H1 (cell line): ENCODE results near the gene CEP68. TPM values are rescaled to one million over a fixed set of nuclear protein-coding genes. Genes with fewer than 3 reads are reported as not detected.

Experiments used
- JUND ChIP-seq: IDR thresholded peaks from 2 replicates; pipeline ENCODE4 v1.6.1; 2011; ENCODE audit warnings: mild to moderate bottlenecking, improper control_type of control experiment, low read length
- PHF8 ChIP-seq: fragments of 200-600 bp; sonication (generic); conservative IDR thresholded peaks from 2 replicates; pipeline ENCODE4 v1.7.1; 2012; ENCODE audit warnings: low read depth, mild to moderate bottlenecking, inconsistent platforms, low read length, moderate library complexity
- POLR2A ChIP-seq, 2 experiments: IDR thresholded peaks; 1 replicate in 1 of 2; 2 replicates in 1 of 2; pipeline ENCODE4 v1.6.1; 2011; ENCODE audit warnings: low read depth in 2 of 2, low read length in 2 of 2, mild to moderate bottlenecking in 2 of 2; ENCODE audit errors: control extremely low read depth in 1 of 2
- RAD21 ChIP-seq, 2 experiments: IDR thresholded peaks in 1 of 2; conservative IDR thresholded peaks in 1 of 2; 2 replicates each; pipeline ENCODE4 v1.6.1; 2011; ENCODE audit warnings: low read depth in 2 of 2, low read length in 2 of 2, improper control_type of control experiment in 1 of 2, inconsistent platforms in 1 of 2, mild to moderate bottlenecking in 1 of 2, moderate library complexity in 1 of 2
- RFX5 ChIP-seq: IDR thresholded peaks from 2 replicates; pipeline ENCODE4 v1.6.1; 2011; ENCODE audit warnings: low read depth, low read length, improper control_type of control experiment, borderline replicate concordance
- SIRT6 ChIP-seq: IDR thresholded peaks from one replicate; pipeline ENCODE4 v1.7.1; 2012; ENCODE audit warnings: low read length, inconsistent platforms
- polyA plus RNA-seq, 7 experiments: library from polyadenylated mRNA; depleted of rRNA in 3 of 7; stranded (reverse) in 5 of 7; unstranded in 2 of 7; fragments of >200 nt in 5 of 7; fragments of 200-250 nt in 2 of 7; gene quantifications; 1 replicate in 5 of 7; 2 replicates in 1 of 7; 4 replicates in 1 of 7; pipeline versions ENCODE4 v1.2.1 to v1.2.3, GENCODE V29; 2011 to 2013; ENCODE audit warnings: missing spikeins in 2 of 7, mixed read lengths in 2 of 7
- total RNA-seq: library from RNA; stranded (reverse); fragmentation: NEBNext Ultra II Directional; extraction: Animal tissue kit (Norgen Biotek cat#: 25700); gene quantifications from 2 replicates; pipeline ENCODE4 v1.2.1, GENCODE V29; 2021
- TF ChIP-seq, protein P1 (sequence below): fragments of 300-600 bp; sonication (generic); IDR thresholded peaks from 2 replicates; pipeline ENCODE4 v1.7.1; 2012; ENCODE audit warnings: low read length, moderate library complexity, mild to moderate bottlenecking, inconsistent platforms; ENCODE audit not compliant: insufficient replicate concordance
- TF ChIP-seq, protein P2 (sequence below): IDR thresholded peaks from 2 replicates; pipeline ENCODE4 v1.6.1; 2012; ENCODE audit warnings: inconsistent platforms
- TF ChIP-seq, protein P3 (sequence below): IDR thresholded peaks from 2 replicates; pipeline ENCODE4 v1.6.1; 2012; ENCODE audit warnings: inconsistent platforms

The CEP68 gene
- total and polyA plus RNA-seq, 2 of the 8 experiments (the other 6 are each of a cell fraction or from before 2014, with no cell fraction given): 23.2 to 24.7 TPM

DNA sequence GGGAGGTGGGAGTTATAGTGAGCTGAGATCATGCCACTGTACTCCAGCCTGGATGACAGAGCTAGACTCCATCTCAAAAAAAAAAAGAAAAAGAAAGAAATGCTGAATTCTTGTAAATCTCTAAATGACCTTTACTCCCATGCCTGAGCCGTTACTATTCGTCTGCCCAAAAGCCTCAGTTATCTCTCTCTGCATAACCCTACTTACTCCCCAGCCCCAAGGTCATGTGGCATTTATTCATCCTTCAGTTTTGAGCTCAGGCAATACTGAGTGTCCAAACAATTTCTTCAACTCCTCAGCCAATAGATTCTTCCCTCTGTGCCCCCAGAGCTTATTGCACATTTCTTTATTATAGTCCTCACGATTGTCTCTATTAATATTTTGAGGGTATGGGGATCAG lies 44.9 kb downstream of the CEP68 start (continued):
- TF ChIP-seq, protein P1, sequence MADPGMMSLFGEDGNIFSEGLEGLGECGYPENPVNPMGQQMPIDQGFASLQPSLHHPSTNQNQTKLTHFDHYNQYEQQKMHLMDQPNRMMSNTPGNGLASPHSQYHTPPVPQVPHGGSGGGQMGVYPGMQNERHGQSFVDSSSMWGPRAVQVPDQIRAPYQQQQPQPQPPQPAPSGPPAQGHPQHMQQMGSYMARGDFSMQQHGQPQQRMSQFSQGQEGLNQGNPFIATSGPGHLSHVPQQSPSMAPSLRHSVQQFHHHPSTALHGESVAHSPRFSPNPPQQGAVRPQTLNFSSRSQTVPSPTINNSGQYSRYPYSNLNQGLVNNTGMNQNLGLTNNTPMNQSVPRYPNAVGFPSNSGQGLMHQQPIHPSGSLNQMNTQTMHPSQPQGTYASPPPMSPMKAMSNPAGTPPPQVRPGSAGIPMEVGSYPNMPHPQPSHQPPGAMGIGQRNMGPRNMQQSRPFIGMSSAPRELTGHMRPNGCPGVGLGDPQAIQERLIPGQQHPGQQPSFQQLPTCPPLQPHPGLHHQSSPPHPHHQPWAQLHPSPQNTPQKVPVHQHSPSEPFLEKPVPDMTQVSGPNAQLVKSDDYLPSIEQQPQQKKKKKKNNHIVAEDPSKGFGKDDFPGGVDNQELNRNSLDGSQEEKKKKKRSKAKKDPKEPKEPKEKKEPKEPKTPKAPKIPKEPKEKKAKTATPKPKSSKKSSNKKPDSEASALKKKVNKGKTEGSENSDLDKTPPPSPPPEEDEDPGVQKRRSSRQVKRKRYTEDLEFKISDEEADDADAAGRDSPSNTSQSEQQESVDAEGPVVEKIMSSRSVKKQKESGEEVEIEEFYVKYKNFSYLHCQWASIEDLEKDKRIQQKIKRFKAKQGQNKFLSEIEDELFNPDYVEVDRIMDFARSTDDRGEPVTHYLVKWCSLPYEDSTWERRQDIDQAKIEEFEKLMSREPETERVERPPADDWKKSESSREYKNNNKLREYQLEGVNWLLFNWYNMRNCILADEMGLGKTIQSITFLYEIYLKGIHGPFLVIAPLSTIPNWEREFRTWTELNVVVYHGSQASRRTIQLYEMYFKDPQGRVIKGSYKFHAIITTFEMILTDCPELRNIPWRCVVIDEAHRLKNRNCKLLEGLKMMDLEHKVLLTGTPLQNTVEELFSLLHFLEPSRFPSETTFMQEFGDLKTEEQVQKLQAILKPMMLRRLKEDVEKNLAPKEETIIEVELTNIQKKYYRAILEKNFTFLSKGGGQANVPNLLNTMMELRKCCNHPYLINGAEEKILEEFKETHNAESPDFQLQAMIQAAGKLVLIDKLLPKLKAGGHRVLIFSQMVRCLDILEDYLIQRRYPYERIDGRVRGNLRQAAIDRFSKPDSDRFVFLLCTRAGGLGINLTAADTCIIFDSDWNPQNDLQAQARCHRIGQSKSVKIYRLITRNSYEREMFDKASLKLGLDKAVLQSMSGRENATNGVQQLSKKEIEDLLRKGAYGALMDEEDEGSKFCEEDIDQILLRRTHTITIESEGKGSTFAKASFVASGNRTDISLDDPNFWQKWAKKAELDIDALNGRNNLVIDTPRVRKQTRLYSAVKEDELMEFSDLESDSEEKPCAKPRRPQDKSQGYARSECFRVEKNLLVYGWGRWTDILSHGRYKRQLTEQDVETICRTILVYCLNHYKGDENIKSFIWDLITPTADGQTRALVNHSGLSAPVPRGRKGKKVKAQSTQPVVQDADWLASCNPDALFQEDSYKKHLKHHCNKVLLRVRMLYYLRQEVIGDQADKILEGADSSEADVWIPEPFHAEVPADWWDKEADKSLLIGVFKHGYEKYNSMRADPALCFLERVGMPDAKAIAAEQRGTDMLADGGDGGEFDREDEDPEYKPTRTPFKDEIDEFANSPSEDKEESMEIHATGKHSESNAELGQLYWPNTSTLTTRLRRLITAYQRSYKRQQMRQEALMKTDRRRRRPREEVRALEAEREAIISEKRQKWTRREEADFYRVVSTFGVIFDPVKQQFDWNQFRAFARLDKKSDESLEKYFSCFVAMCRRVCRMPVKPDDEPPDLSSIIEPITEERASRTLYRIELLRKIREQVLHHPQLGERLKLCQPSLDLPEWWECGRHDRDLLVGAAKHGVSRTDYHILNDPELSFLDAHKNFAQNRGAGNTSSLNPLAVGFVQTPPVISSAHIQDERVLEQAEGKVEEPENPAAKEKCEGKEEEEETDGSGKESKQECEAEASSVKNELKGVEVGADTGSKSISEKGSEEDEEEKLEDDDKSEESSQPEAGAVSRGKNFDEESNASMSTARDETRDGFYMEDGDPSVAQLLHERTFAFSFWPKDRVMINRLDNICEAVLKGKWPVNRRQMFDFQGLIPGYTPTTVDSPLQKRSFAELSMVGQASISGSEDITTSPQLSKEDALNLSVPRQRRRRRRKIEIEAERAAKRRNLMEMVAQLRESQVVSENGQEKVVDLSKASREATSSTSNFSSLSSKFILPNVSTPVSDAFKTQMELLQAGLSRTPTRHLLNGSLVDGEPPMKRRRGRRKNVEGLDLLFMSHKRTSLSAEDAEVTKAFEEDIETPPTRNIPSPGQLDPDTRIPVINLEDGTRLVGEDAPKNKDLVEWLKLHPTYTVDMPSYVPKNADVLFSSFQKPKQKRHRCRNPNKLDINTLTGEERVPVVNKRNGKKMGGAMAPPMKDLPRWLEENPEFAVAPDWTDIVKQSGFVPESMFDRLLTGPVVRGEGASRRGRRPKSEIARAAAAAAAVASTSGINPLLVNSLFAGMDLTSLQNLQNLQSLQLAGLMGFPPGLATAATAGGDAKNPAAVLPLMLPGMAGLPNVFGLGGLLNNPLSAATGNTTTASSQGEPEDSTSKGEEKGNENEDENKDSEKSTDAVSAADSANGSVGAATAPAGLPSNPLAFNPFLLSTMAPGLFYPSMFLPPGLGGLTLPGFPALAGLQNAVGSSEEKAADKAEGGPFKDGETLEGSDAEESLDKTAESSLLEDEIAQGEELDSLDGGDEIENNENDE: no peak
- no peak for TF ChIP-seq SIRT6
- TF ChIP-seq, protein P2, sequence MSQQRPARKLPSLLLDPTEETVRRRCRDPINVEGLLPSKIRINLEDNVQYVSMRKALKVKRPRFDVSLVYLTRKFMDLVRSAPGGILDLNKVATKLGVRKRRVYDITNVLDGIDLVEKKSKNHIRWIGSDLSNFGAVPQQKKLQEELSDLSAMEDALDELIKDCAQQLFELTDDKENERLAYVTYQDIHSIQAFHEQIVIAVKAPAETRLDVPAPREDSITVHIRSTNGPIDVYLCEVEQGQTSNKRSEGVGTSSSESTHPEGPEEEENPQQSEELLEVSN: no peak
- no peak for TF ChIP-seq RAD21 (IDR thresholded peaks at IDR 0.05 in 1 of 2, conservative IDR thresholded peaks at IDR 0.05 in 1 of 2; ENCODE audit: low read depth in 2 of 2, low read length in 2 of 2)
- TF ChIP-seq, protein P3, sequence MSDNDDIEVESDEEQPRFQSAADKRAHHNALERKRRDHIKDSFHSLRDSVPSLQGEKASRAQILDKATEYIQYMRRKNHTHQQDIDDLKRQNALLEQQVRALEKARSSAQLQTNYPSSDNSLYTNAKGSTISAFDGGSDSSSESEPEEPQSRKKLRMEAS: no peak
- TF ChIP-seq POLR2A (IDR thresholded peaks at IDR 0.05; ENCODE audit: control extremely low read depth in 1 of 2, low read depth in 2 of 2, low read length in 2 of 2): no peak
- no peak for TF ChIP-seq RFX5
- no peak for TF ChIP-seq PHF8
- TF ChIP-seq JUND: no peak
